ENCODE data around the gene AKAP6.

AKAP6 gene

GRCh38 chr14:32620724-32621123 lies 291.6 kb downstream of the AKAP6 start:
- no peak overlapping the region for H3K4me3 ChIP-seq (ENCODE audit: low read depth, low read length)
- no peak for DNase-seq (ENCODE audit: low read depth)
- TF ChIP-seq, protein P1, sequence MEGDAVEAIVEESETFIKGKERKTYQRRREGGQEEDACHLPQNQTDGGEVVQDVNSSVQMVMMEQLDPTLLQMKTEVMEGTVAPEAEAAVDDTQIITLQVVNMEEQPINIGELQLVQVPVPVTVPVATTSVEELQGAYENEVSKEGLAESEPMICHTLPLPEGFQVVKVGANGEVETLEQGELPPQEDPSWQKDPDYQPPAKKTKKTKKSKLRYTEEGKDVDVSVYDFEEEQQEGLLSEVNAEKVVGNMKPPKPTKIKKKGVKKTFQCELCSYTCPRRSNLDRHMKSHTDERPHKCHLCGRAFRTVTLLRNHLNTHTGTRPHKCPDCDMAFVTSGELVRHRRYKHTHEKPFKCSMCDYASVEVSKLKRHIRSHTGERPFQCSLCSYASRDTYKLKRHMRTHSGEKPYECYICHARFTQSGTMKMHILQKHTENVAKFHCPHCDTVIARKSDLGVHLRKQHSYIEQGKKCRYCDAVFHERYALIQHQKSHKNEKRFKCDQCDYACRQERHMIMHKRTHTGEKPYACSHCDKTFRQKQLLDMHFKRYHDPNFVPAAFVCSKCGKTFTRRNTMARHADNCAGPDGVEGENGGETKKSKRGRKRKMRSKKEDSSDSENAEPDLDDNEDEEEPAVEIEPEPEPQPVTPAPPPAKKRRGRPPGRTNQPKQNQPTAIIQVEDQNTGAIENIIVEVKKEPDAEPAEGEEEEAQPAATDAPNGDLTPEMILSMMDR (conservative IDR thresholded peaks at IDR 0.05; ENCODE audit: low read depth, low read length): no peak

- TF ChIP-seq, protein P1 (conservative IDR thresholded peaks at IDR 0.05; ENCODE audit: low read depth, low read length): no peak
- no peak overlapping the region for H3K4me3 ChIP-seq (ENCODE audit: low read depth, low read length)
- DNase-seq (ENCODE audit: low read depth): no peak
Observed at GRCh38 chr14:32621585-32621984, 292.5 kb downstream of the AKAP6 start.

DNA sequence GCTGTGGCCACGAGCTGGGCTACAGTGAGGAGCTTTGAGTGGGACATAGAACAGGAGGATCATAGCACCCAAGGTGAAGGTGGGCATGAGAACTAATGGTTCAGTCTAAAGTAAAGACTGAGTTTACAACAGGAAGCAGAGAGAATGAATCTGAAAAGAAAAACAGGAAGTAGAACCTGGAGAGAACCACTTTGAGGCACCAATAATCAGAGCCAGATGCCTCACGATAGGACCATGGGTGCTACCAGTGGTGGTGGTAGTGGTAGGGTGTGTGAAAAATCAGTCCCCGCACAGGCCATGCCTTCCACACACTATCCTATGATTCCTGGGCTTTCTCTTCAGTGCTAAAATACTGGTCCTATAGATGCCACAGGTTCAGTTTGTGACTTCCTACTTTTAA lies 293.6 kb downstream of the AKAP6 start:
- TF ChIP-seq, protein P1 (conservative IDR thresholded peaks at IDR 0.05; ENCODE audit: low read depth, low read length): no peak
- DNase-seq (ENCODE audit: low read depth): no peak

GRCh38 chr14:32623300-32624093 lies 294.4 kb downstream of the AKAP6 start:
- DNase-seq (ENCODE audit: low read depth): peak; percentile 50

More for the DNA sequence above, 293.6 kb downstream of the AKAP6 start:
- no peak overlapping the region for H3K4me3 ChIP-seq (ENCODE audit: low read depth, low read length)

GRCh38 chr14:32625211-32625610 lies 296.1 kb downstream of the AKAP6 start:
- DNase-seq (ENCODE audit: low read depth): no peak
- TF ChIP-seq, protein P1 (conservative IDR thresholded peaks at IDR 0.05; ENCODE audit: low read depth, low read length): no peak
- no peak overlapping the region for H3K4me3 ChIP-seq (ENCODE audit: low read depth, low read length)

More at GRCh38 chr14:32623300-32624093, 294.4 kb downstream of the AKAP6 start:
- no peak overlapping the region for H3K4me3 ChIP-seq (ENCODE audit: low read depth, low read length)
- TF ChIP-seq, protein P1 (conservative IDR thresholded peaks at IDR 0.05; ENCODE audit: low read depth, low read length): no peak

DNA sequence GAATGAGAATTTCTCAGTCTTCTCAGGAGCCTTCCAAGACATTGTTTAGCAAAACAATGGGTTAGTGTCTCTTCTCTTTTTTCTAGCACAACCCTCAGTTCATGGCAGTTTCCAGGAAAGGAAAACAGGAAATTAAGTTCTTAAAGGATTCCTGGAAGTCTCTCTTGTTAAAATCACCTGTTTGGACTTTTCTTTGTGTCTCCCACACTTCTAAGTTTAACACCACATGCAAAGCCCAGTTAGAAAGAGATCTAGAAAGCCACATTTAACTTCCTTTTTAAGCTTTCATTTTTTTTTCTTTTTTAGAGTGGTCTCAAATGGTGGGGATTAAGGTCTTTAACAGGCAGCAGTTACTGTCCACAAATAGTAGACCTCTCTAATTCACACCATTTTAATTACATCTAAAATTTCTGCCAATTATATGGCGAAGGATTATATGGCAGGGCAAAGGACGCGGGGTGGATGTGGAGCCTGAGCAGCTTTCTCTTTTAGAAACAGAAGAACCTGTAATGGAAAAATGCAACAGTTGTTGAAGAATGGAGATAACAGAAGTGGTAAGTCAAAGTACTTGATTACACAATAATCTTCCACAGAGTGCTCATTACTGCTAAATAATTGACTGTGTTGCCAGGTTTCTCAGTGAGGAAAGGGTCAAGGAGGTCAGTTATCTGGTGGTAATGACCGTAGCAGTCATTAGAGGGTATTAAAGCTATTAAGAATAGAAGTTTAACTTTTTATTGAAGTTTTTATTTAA lies 298.6 kb downstream of the AKAP6 start:
- no peak for DNase-seq (ENCODE audit: low read depth)
- no peak overlapping the region for H3K4me3 ChIP-seq (ENCODE audit: low read depth, low read length)
- TF ChIP-seq, protein P1 (conservative IDR thresholded peaks at IDR 0.05; ENCODE audit: low read depth, low read length): no peak

All from choroid plexus epithelial cell (primary cell).